ENCODE measurements around the gene EHD1. TPM values are rescaled to one million over a fixed set of nuclear protein-coding genes. Genes with fewer than 3 reads are reported as not detected.
A peak's percentile ranks its signal among the peaks of the same experiment; 100 is the strongest.

Gene EHD1
- total RNA-seq, 2 donors from 2014 or later, result 136 to 159 TPM

DNA sequence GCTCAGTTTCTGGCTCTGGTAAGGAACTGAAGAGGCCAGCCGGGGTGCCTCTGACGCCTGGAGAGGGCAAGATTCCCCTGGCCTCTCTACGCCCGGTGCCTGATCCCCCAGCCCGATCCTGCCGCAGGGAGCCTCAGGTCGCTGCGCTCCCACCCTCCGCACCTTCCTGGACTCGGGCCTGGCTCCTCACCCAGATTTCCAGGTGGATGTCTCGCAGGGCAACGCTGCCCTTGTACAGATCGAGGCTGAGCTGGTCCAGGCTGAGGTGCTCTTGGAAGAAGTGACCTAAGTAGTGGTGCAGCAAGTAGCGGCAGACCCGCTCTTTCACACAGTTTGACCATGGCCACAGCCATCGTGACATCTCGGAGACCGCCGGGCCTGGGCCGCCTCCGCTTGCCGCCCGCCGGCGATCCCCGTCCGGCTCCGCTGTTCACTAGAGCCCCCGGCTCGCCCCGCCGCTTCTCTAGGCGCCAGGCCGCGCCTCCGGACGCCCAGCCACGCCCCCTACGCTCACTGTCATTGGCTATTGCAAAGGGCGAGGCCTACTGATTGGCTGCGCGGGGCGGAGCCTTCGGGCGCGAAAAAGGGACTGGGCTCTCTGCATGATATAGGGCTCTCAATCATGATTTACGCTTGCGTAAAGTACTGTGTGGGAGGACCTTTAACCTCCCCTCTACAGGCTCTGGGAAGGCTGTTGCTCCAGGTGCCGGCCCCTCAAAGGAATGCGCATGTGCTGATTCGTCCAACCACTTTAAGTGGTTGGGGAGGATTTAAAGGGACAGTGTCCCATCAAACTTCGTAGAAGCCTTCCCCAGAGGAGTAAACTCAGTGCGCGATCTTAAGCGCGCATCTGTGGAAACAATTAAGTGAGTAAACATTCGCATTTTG lies 38.6 kb upstream of the EHD1 start, which contains the start of gene ATG2A:
Gene ATG2A, minus strand, starts transcription at position 435 of the 888 bp plus-strand sequence. Its CDS starts 74 bp downstream, at position 361.
- DNase-seq, result peak; percentile 99
- peaks cover 0 to 2% of the 10 kb centered on the region in 2 donors for H3K36me3 Mint-ChIP-seq (ENCODE audit: insufficient read depth in 2 of 2)
- no peaks in the 10 kb centered on the region for H3K27me3 Mint-ChIP-seq (ENCODE audit: low read depth)

DNA sequence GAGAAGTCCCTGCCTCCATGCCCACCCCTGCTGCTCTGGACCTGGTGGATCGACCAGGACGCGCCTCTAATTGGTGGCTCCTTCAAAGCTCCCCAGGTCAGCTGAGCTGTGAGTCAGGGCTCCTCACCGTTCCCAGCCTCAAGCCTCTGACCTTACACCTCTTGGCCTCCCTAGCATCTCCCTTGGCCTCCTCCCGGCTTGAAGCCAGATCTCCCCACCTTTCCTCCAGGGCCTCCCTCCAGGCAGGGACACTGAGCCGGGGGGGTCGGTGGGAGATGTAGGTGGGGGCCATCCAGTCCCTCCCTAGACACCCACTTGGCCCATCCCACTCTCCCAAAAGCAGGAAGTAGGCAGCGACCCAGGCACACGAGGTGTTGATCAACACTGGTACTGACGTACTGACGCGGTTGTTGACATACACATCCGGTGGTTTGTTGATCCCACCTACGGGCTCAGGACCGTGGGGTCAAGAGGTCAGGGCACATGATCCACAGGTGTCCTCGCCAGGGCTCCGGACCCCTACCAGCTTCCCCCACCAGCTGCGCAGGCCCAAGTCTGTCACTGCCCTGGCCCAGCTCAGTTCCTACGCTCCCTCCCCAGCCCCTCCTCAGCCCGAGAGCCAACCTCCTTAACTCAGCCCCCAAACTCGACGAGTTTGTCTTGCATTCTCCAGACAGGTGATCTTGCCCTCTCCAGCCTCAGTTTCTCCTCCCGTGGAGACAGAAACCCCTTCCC lies 37.8 kb upstream of the EHD1 start:
- ATAC-seq (replicated peaks in 1 of 2), result peak in 1 of 2 donors; percentile 26
- H3K27ac Mint-ChIP-seq, result peak overlapping the region; percentile 82

More for the DNA sequence above, 38.6 kb upstream of the EHD1 start, which contains the start of gene ATG2A:
- H3K4me3 Mint-ChIP-seq, result peak within 1 kb of the TSS; percentile 95 to 97
- H3K4me1 Mint-ChIP-seq (ENCODE audit: low read depth), result peaks cover 19% of the 10 kb centered on the region
- H3K9me3 Mint-ChIP-seq, result no peaks in the 10 kb centered on the region
- ATAC-seq (replicated peaks in 1 of 2), result peak; percentile 98 to 99
- H3K27ac Mint-ChIP-seq, result peak within 1 kb of the TSS; percentile 95

DNA sequence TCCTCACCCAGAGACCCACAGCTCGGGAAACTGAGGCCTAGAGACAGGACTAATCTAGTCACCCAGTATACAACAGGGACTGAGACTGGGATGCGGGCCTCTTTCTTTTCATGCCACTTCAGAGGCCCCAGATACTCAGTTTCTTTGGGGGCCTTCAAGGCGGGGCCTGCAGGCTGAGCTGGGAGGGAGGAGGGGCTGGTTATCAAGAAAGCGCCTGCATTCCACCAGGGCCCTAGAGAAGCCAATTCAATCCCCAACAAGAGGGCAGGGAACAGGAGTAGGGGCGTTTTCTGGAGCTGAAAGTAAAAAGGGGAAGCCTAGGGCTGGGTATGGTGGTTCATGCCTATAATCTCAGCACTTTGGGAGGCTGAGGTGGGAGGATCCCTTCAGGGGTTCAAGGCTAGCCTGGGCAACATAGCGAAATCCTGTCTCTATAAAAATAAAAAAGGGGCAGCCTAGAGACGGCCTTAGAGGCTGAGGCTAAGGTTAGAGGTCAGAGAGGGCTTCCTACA lies 37.0 kb upstream of the EHD1 start:
- ATAC-seq (replicated peaks in 1 of 2) (no peak), DNase-seq (no peak)
- Mint-ChIP-seq H3K4me1 (ENCODE audit: low read depth) (peaks cover 19% of the 10 kb centered on the region), H3K4me3 (peak overlapping the region; percentile 95 to 97), H3K27ac (peak overlapping the region; percentile 82), H3K9me3 (no peaks in the 10 kb centered on the region), H3K36me3 (ENCODE audit: insufficient read depth in 2 of 2) (peaks cover 2 to 5% of the 10 kb centered on the region in 2 donors), H3K27me3 (ENCODE audit: low read depth) (no peaks in the 10 kb centered on the region)

More for the DNA sequence above, 37.8 kb upstream of the EHD1 start:
- Mint-ChIP-seq H3K36me3 (ENCODE audit: insufficient read depth in 2 of 2) (peaks cover 0 to 5% of the 10 kb centered on the region in 2 donors), H3K4me1 (ENCODE audit: low read depth) (peaks cover 19% of the 10 kb centered on the region), H3K4me3 (peak overlapping the region; percentile 95 to 97), H3K9me3 (no peaks in the 10 kb centered on the region), H3K27me3 (ENCODE audit: low read depth) (no peaks in the 10 kb centered on the region)
- DNase-seq, result peak; percentile 43 to 46

DNA sequence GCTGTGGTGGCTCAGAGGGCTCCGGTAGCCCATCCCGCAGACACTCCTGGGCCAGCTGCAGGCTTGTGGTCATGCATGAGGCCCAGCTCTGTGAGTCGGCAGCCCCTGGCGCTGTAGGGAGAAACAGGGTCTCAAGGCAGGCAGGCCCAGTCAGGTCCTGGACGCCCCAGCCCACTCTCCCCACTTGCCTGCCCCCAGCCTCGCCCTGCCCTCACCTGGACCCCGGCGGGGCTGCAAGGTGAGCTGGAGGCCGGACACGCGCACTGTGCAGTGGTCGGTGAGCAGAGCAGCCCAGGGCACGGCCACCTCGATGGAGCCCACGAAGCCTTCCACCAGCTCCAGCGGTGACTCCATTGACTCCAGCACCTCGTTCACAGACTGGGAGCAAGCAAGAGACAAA lies 35.7 kb upstream of the EHD1 start:
- Mint-ChIP-seq H3K4me3 (no peak overlapping the region), H3K27ac (no peak overlapping the region), H3K9me3 (no peaks in the 10 kb centered on the region), H3K27me3 (ENCODE audit: low read depth) (no peaks in the 10 kb centered on the region), H3K4me1 (ENCODE audit: low read depth) (peaks cover 19% of the 10 kb centered on the region), H3K36me3 (ENCODE audit: insufficient read depth in 2 of 2) (peaks cover 2 to 6% of the 10 kb centered on the region in 2 donors)
- DNase-seq (no peak), ATAC-seq (replicated peaks in 1 of 2) (no peak)

DNA sequence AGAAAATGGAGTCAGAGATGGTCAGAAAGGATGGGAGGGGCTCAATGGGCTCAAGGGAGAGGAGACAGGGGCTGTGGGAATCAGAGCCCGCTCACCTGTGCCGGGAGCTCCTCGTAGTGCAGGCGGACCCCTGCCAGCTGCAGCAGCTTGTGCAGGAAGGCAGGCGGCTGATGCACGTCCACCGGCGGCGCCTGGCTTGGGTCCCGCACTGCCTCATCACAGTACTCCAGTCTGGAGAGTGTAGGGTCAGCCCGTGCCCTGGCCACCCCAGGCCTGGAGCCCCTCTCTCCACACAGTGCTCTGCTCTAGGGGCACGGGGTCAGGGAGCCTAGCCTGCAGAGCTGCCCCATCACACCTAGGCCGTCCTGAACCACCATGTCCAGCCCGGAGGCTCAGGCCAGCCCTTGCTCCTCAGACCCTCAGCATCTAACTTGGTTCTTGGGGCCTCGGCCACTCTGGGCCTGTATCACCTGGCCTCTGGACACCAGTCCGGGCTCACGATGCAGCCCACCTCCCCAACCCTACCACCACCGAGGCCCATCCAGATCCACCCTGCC lies 34.8 kb upstream of the EHD1 start:
- H3K27me3 Mint-ChIP-seq (ENCODE audit: low read depth), result no peaks in the 10 kb centered on the region
- H3K4me1 Mint-ChIP-seq (ENCODE audit: low read depth), result peaks cover 19% of the 10 kb centered on the region
- no peak for ATAC-seq (replicated peaks in 1 of 2)

DNA sequence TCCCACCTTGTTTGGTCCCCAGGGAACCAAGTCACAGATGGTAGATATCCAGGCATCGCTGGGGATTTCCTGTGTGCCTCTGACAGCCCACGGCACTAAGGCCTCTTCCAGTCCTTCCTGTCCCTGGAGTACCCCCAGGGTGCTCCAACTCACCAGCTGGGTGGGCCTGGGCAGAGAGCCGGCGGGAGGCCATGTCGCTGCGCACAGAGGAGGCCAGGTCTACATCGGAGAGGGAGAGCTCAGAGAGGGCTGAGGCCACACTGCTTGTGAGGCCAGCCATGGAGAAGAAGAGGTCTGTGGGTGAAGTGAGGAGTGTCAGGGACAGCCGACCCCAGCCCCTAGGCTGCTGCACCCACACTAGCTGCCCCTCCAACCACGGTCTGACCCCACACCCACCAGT lies 33.3 kb upstream of the EHD1 start:
- no peak for ATAC-seq (replicated peaks in 1 of 2)
- no peaks in the 10 kb centered on the region for H3K9me3 Mint-ChIP-seq
- H3K4me1 Mint-ChIP-seq (ENCODE audit: low read depth), result peaks cover 11% of the 10 kb centered on the region
- H3K27me3 Mint-ChIP-seq (ENCODE audit: low read depth), result no peaks in the 10 kb centered on the region
- DNase-seq, result no peak
- no peak overlapping the region for H3K27ac Mint-ChIP-seq
- no peak overlapping the region for H3K4me3 Mint-ChIP-seq
- peaks cover 2 to 9% of the 10 kb centered on the region in 2 donors for H3K36me3 Mint-ChIP-seq (ENCODE audit: insufficient read depth in 2 of 2)

More for the DNA sequence above, 34.8 kb upstream of the EHD1 start:
- no peaks in the 10 kb centered on the region for H3K9me3 Mint-ChIP-seq
- H3K4me3 Mint-ChIP-seq, result no peak overlapping the region
- H3K27ac Mint-ChIP-seq, result no peak overlapping the region
- no peak for DNase-seq
- peaks cover 2 to 9% of the 10 kb centered on the region in 2 donors for H3K36me3 Mint-ChIP-seq (ENCODE audit: insufficient read depth in 2 of 2)

DNA sequence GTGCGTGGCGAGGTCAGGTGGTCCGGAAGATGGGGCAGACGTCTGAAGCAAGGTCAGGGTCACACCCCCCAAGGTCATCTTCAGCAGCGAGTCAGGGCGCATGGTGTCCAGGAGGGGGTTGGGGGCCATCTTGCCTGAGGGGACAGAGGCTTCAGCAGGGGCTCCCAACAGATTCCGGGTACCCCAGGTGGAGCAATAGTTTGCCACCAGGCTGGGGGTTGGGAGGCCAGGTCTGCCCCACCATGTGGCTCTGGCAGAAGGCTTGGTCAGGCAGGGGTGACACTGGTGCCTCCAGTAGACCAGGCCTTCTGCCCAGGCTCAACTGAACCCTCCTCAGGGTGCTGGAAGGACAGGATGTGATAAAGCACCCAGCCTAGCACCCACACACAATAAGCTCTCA lies 32.7 kb upstream of the EHD1 start:
- no peaks in the 10 kb centered on the region for H3K27me3 Mint-ChIP-seq (ENCODE audit: low read depth)
- H3K36me3 Mint-ChIP-seq (ENCODE audit: insufficient read depth in 2 of 2), result peaks cover 2 to 9% of the 10 kb centered on the region in 2 donors
- no peak overlapping the region for H3K4me3 Mint-ChIP-seq
- ATAC-seq (replicated peaks in 1 of 2) (no peak), DNase-seq (no peak)
- H3K27ac Mint-ChIP-seq, result no peak overlapping the region
- peaks cover 6% of the 10 kb centered on the region for H3K4me1 Mint-ChIP-seq (ENCODE audit: low read depth)
- H3K9me3 Mint-ChIP-seq, result no peaks in the 10 kb centered on the region

DNA sequence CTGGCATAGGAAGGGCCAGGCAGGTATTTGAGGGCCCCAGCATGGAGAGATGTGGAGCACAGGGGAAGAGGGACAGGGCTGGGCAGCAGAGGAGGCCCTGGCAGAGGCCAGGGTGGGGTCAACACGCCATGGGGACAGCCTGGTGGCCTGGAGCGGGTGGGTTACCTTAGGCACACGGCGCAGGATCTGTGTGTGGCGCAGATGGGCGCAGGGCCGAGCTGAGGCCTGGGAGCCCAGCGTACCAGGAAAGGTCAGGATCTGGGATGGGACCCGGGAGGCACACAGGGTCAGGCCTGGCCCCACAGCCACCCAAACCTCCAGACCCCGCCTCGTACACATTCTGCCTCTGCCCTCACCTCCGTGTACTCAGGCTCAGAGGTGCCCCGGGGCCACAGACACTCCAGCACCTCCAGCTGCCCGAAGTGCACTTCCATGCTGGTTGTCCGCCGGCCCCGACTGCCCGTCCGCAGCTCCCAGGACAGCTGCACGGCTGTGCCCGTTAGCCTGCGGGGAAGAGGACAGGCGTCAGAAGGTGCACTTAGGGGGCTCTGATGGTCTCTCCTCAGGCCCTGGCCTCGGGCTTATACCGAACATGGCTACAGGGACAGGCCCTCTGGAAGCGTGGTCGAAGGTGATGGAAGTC lies 32.2 kb upstream of the EHD1 start:
- Mint-ChIP-seq H3K27ac (no peak overlapping the region), H3K4me1 (ENCODE audit: low read depth) (no peaks in the 10 kb centered on the region), H3K27me3 (ENCODE audit: low read depth) (no peaks in the 10 kb centered on the region), H3K9me3 (no peaks in the 10 kb centered on the region), H3K4me3 (no peak overlapping the region), H3K36me3 (ENCODE audit: insufficient read depth in 2 of 2) (peaks cover 2 to 9% of the 10 kb centered on the region in 2 donors)
- DNase-seq, result no peak
- no peak for ATAC-seq (replicated peaks in 1 of 2)

DNA sequence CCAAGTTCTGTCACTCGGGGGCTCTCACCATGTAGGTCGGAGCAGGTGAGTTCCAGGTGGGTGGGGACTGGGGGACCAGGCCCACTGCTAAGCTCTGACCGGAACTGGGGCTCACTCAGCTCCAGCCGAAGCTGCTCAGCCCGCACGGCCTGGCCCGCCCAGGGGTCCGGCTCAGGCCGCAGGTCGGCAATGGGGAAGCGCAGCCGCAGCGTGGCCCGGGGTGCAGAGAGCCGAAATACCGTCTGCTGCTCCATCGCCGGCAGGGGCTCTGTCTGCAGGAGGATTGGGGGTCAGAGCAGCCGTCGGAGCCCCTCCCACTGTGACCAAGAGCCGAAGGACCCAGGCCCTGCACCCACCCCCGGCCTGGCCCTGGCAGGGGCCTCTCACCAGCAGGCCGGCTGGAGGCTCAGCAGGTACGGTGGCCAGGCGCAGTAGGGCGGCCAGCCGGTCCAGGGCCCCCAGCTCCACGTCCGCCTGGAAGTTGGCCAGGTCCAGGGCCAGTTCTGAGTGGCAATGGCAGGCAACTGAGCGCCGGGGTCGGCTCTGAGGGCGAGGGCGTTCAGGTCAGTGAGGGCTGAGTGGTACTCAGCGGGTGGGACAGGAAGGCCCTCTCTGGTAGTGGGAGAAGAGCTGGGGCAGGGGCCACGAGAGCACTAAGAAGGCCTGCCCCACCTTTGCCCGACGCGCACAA lies 31.4 kb upstream of the EHD1 start:
- H3K9me3 Mint-ChIP-seq, result no peaks in the 10 kb centered on the region
- H3K4me1 Mint-ChIP-seq (ENCODE audit: low read depth), result no peaks in the 10 kb centered on the region
- no peak for DNase-seq
- H3K27ac Mint-ChIP-seq, result no peak overlapping the region
- peaks cover 2 to 10% of the 10 kb centered on the region in 2 donors for H3K36me3 Mint-ChIP-seq (ENCODE audit: insufficient read depth in 2 of 2)
- H3K27me3 Mint-ChIP-seq (ENCODE audit: low read depth), result no peaks in the 10 kb centered on the region
- ATAC-seq (replicated peaks in 1 of 2), result no peak
- no peak overlapping the region for H3K4me3 Mint-ChIP-seq

DNA sequence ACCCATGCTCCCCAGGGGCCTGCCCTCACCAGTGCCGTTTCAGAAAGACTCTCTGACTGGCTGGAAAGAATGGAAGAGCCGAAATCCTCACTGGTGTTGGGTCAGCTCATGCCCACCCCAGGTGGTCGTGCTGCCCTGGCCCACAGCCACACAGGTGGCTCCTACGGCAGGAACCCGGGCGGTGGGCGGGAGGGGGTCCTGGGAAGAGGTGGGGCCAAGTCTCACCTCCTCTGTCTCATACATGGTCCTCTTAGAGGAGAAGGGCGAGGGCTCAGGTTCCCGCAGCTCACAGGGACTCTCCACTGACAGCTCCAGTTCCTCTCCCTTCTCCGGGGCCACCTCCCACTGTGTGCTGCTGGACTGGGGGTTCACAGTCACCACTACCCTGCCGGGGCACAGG lies 30.3 kb upstream of the EHD1 start:
- Mint-ChIP-seq H3K36me3 (ENCODE audit: insufficient read depth in 2 of 2) (peaks cover 2 to 13% of the 10 kb centered on the region in 2 donors), H3K4me1 (ENCODE audit: low read depth) (no peaks in the 10 kb centered on the region), H3K27me3 (ENCODE audit: low read depth) (no peaks in the 10 kb centered on the region), H3K27ac (no peak overlapping the region), H3K9me3 (no peaks in the 10 kb centered on the region), H3K4me3 (no peak overlapping the region)
- ATAC-seq (replicated peaks in 1 of 2) (no peak), DNase-seq (no peak)

DNA sequence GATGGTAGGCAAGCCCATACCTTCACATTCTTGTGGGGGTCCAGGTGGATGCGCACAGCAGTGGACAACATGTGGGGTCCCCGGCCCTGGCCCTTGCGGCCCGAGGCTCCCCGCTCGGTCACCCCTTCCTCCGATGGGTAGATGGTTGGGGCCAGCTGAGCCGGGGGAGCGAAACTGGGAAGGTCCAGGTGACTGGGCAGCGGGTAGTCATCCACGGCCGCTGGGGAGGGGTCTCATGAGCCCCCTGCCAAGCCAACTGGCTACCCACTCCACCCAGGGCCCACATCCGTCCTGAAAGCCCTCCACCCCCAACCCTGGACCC lies 27.9 kb upstream of the EHD1 start:
- no peak overlapping the region for H3K27ac Mint-ChIP-seq
- ATAC-seq (replicated peaks in 1 of 2) (no peak), DNase-seq (no peak)
- peaks cover 8% of the 10 kb centered on the region for H3K4me1 Mint-ChIP-seq (ENCODE audit: low read depth)
- H3K36me3 Mint-ChIP-seq (ENCODE audit: insufficient read depth in 2 of 2), result peaks cover 2 to 9% of the 10 kb centered on the region in 2 donors
- H3K9me3 Mint-ChIP-seq, result no peaks in the 10 kb centered on the region
- H3K27me3 Mint-ChIP-seq (ENCODE audit: low read depth), result no peaks in the 10 kb centered on the region
- H3K4me3 Mint-ChIP-seq, result no peak overlapping the region

Measured in activated T-cell treated with anti-CD3 and anti-CD28 coated beads, Interleukin-2, amount 50 U/mL, for 72 hours (primary cell).